ES-I3 (cell line): ENCODE results near the gene SUSD1.
"Not testable (repeated sequence)": the region's sequence is repeated elsewhere in the genome, so short reads cannot be mapped to it uniquely, and the experiment has no call there.

Experiments
- H3K36me3 ChIP-seq: 2 replicates; pipeline ENCODE4 v1.6.1; 2013; ENCODE audit warnings: mild to moderate bottlenecking, low read length, control low read depth, moderate library complexity; ENCODE audit not compliant: insufficient read depth
- H3K4me1 ChIP-seq: 2 replicates; pipeline ENCODE4 v1.6.1; 2013; ENCODE audit warnings: mild to moderate bottlenecking, control low read depth, low read length; ENCODE audit not compliant: insufficient read depth
- H3K9ac ChIP-seq: 2 replicates; pipeline ENCODE4 v1.6.1; 2013; ENCODE audit warnings: low read depth, mild to moderate bottlenecking, low read length, moderate library complexity
- H3K9me3 ChIP-seq: 2 replicates; pipeline ENCODE4 v1.6.1; 2013; ENCODE audit warnings: mild to moderate bottlenecking, low read length, moderate library complexity; ENCODE audit not compliant: control insufficient read depth, insufficient read depth

SUSD1 gene

GRCh38 chr9:112174965-112175795 is at the start of gene SUSD1:
Gene SUSD1 (minus strand): TSS chr9:112175297. CDS start chr9:112175235, 62 bp downstream.
- Histone ChIP-seq H3K9me3 (no peaks in the 10 kb centered on the region), H3K4me1 (peaks cover 3% of the 10 kb centered on the region; the same call in 1 of the 2 replicates), H3K36me3 (no peaks in the 10 kb centered on the region), H3K9ac (peak within 1 kb of the TSS; percentile 67)

DNA sequence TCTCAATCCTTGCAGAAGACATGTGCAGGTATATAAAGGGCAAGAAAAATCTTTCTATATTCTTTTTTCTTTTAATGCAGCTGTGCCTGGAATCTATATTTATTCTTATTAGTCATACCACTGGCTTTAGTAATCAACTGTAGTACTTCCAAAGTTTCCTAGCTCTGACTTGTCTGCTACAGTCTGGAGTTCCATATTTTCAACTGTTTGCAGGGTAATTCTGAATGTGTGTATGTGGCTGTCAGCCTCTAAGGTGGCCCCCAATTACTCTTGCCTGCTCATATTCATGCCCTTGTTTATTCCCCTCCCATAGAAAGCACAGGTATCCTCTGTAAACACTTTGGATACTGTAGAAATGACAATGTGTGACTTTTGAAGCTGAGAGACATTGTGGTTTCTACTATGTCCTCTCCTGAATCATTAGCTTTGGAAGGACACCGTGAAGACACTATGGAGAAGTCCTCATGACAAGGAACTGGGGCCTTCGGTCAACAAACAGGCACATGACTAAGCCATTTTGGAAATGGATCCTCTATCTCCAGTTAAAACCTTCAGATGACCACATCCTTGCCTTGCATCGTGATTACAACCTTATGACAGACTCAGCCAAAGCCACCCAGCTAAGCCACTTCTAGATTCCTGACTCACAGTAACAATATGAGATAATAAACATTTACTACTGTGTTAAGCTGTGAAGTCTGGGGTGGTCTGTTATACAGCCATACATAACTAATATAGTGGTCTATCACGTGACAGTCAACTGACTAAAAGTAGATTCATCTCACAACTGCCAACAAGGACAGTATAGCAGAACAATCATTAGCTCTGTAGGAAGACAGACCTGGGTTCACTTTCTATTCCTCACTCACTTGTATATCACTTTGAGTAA is 49.5 kb upstream of the SUSD1 start:
- Histone ChIP-seq H3K4me1 (no peaks in the 10 kb centered on the region), H3K36me3 (peaks cover 7% of the 10 kb centered on the region), H3K9me3 (no peaks in the 10 kb centered on the region), H3K9ac (no peak overlapping the region)

- Histone ChIP-seq H3K9ac (no peak overlapping the region), H3K4me1 (no peaks in the 10 kb centered on the region), H3K9me3 (no peaks in the 10 kb centered on the region), H3K36me3 (peaks cover 3% of the 10 kb centered on the region; the same call in 1 of the 2 replicates)
These were observed 43.8 kb upstream of the SUSD1 start for GRCh38 chr9:112218908-112219307.

DNA sequence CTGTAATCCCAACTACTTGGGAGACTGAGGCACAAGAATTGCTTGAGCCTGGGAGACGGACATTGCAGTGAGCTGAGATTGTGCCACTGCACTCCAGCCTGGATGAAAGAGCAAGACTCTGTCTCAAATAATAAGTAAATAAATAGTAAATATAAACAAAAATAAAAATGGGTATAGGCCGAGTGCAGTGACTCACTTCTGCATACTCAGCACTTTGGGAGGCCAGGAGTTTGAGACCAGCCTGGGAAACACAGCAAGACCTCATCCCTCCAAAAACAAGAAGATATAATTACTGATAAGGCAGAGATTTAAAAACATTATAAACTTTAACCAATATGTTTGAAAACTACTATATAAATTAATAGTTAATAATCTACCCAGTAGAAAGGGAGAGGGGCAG is 37.8 kb upstream of the SUSD1 start:
- H3K4me1 ChIP-seq, result no peaks in the 10 kb centered on the region
- H3K9ac ChIP-seq, result no peak overlapping the region
- H3K9me3 ChIP-seq, result no peaks in the 10 kb centered on the region
- peaks cover 9% of the 10 kb centered on the region for H3K36me3 ChIP-seq

DNA sequence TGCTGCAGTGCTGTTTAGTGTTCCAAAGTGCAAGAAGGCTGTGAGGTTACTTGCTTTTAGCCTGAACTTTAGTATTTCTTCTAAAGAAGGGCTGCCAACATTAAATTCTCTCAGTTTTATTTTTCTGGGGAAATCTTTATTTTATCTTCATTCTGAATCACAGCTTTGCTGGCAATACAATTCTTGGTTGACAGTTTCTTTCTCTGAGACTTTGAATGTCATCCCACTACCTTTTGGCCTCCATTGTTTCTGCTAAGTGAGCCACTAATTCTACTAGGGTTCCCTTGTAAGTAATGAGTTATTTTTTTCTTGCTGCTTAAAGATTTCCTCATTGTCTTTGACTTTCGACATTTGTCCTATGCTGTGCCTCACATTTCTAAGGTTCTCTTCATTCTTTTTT is 32.4 kb upstream of the SUSD1 start:
- Histone ChIP-seq H3K4me1 (no peaks in the 10 kb centered on the region), H3K9ac (no peak overlapping the region), H3K9me3 (no peaks in the 10 kb centered on the region), H3K36me3 (peaks cover 20% of the 10 kb centered on the region)

DNA sequence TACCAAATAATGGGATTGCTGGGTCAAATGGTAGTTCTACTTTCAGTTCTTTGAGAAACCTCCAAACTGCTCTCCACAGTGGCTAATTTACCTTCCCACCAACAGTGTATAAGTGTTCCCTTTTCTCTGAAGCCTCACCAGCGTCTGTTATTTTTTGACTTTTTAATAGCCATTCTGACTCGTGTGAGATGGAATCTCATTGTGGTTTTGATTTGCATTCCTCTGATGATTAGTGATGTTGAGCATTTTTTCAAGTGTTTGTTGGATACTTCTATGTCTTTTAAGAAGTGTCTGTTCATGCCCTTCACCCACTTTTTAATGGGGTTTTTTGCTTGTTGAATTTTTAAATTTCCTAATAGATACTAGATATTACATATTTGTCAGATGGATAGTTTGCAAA is 28.4 kb upstream of the SUSD1 start:
- peaks cover 11% of the 10 kb centered on the region for H3K36me3 ChIP-seq
- no peaks in the 10 kb centered on the region for H3K9me3 ChIP-seq
- H3K4me1 ChIP-seq, result no peaks in the 10 kb centered on the region
- no peak overlapping the region for H3K9ac ChIP-seq

DNA sequence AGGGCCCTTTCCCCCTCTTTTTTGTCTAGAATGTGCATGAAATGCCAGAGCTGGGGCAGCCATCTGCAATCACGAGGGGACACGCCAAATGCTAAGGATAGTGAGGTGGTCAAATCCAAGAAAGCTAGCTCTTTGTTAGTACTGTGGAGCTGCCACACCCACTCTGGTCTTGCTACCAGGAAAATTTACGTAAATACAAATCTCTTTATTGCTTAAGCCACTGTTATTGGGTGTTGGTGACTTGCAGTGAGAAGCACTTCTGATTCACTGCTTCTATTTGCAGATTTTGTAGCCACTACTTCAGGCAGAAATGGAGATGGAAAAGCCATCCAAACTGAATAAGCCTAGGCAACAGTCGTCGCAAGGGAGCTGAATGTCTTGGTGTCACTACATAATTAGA is 25.6 kb upstream of the SUSD1 start:
- Histone ChIP-seq H3K36me3 (peaks cover 1% of the 10 kb centered on the region; the same call in 1 of the 2 replicates), H3K4me1 (no peaks in the 10 kb centered on the region), H3K9ac (no peak overlapping the region), H3K9me3 (no peaks in the 10 kb centered on the region)

DNA sequence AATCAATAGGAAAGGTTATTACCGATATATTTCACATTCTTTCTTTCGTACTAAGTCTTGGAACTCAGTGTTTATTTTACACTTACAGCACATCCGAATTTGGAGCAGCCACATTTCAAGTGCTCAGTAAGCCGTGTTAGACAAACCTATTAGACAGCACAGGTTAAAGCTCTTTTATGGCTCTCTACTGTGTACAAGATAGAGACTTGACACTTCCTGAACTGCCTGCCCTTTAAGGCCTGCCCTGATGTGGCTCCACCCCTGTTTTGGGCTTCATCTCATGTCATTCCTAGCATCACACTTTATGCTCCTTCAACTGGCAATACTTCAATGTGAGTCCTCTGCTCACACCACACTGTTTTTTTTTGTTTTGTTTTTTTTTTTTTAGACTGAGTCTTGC is 23.5 kb upstream of the SUSD1 start:
- no peaks in the 10 kb centered on the region for H3K36me3 ChIP-seq
- no peak overlapping the region for H3K9ac ChIP-seq
- 0 out of 2 replicates have a peak, but pooled peaks cover 3% of the 10 kb centered on the region for H3K4me1 ChIP-seq
- H3K9me3 ChIP-seq, result no peaks in the 10 kb centered on the region

DNA sequence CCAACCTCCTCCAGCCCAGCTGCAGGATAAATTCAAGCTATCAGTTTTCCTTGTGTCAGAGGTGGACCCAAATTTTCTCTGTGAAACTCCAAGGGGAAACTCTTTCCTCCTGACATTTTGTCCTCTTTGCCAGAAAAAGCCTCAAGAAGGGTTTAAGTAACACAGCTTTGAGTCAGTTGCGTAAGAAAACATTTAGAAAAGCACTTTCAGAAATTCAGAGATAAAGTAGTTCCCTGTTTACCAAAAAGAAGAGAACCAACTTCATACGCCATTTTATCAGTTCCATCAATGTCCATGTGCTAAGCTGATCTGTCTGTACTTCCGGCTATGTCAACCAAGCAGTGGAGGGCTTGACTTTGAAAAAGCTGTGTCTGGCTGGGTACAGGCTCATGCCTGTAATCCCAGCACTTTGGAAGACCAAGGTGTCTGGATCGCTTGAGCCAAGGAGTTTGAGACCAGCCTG is 19.9 kb upstream of the SUSD1 start:
- Histone ChIP-seq H3K4me1 (0 out of 2 replicates have a peak, but pooled peaks cover 5% of the 10 kb centered on the region), H3K36me3 (no peaks in the 10 kb centered on the region), H3K9me3 (no peaks in the 10 kb centered on the region), H3K9ac (no peak overlapping the region)

- Histone ChIP-seq H3K36me3 (no peaks in the 10 kb centered on the region), H3K4me1 (0 out of 2 replicates have a peak, but pooled peaks cover 5% of the 10 kb centered on the region), H3K9ac (no peak overlapping the region), H3K9me3 (no peaks in the 10 kb centered on the region)
These were observed 18.6 kb upstream of the SUSD1 start for GRCh38 chr9:112193572-112194288.

- not testable (repeated sequence) for H3K9me3 ChIP-seq, H3K4me1 ChIP-seq, H3K9ac ChIP-seq, H3K36me3 ChIP-seq
These were observed 15.2 kb upstream of the SUSD1 start for GRCh38 chr9:112190320-112190719.

DNA sequence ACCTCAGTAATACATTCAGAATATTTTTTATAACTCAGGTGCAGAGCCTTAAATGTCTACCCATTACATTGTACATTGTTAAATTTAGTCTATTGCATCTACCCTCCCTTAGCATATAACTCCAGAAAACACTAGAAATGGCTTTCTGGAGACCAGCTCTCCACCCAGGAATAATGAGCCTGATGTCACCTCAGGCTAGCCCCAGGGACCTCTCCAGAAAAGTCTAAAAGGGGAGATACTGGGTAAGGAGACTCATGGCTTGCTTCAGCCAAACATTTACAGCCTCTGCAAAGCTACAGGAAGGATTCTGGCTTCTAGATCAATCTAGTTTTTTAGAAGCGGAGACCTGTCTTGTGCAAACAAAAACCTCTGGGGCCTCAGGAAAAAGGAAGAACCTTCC is 13.8 kb upstream of the SUSD1 start:
- Histone ChIP-seq H3K36me3 (no peaks in the 10 kb centered on the region), H3K9me3 (no peaks in the 10 kb centered on the region), H3K9ac (no peak overlapping the region), H3K4me1 (0 out of 2 replicates have a peak, but pooled peaks cover 7% of the 10 kb centered on the region)

- no peaks in the 10 kb centered on the region for H3K36me3 ChIP-seq
- H3K4me1 ChIP-seq, result 0 out of 2 replicates have a peak, but pooled peaks cover 3% of the 10 kb centered on the region
- no peaks in the 10 kb centered on the region; the same call in 1 of the 2 replicates for H3K9me3 ChIP-seq
- H3K9ac ChIP-seq, result no peak overlapping the region
These were observed 12.3 kb upstream of the SUSD1 start for GRCh38 chr9:112187404-112187803.

DNA sequence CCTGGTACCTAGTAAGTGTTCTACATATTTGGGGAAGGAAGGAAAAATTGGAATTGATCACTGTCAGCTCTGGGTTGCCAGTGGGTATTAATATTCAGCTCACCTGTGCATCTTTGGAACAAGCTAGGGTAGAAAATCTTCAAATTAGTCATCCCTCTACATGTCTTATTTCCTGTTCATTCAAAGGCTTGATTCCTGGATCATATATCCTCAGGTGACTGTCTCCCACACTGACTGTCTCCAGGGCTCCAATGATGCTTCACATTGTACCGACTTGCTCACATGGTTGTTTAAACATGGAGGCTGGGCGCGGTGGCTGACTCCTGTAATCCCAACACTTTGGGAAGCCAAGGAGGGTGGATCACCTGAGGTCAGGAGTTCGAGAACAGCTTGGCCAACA is 11.6 kb upstream of the SUSD1 start:
- H3K9me3 ChIP-seq, result no peaks in the 10 kb centered on the region; the same call in 1 of the 2 replicates
- H3K4me1 ChIP-seq, result 0 out of 2 replicates have a peak, but pooled peaks cover 3% of the 10 kb centered on the region
- H3K9ac ChIP-seq, result no peak overlapping the region
- no peaks in the 10 kb centered on the region for H3K36me3 ChIP-seq
